Measurements from ENCODE around the gene SMAD6.

The SMAD6 gene

DNA sequence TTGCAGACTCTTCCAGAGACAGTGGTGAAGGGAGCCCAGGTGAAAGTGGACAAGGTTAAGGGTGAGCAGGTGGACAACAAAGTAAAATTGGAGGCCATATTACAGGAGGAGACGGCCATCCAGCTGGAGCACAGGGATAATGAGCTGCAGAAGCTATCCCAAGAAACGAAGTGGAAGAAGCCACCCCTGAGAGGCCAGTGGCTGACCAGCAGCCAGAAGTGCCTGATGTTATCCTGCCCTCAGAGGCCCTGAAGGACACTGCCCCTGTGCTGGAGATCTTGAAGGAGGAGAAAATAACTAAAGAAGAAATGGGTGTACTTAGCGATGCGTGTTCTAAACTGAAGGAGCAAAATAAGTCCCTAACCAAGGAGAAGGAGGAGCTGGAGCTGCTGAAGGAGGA lies 107.6 kb downstream of the SMAD6 start:
- TF ChIP-seq, protein P1, sequence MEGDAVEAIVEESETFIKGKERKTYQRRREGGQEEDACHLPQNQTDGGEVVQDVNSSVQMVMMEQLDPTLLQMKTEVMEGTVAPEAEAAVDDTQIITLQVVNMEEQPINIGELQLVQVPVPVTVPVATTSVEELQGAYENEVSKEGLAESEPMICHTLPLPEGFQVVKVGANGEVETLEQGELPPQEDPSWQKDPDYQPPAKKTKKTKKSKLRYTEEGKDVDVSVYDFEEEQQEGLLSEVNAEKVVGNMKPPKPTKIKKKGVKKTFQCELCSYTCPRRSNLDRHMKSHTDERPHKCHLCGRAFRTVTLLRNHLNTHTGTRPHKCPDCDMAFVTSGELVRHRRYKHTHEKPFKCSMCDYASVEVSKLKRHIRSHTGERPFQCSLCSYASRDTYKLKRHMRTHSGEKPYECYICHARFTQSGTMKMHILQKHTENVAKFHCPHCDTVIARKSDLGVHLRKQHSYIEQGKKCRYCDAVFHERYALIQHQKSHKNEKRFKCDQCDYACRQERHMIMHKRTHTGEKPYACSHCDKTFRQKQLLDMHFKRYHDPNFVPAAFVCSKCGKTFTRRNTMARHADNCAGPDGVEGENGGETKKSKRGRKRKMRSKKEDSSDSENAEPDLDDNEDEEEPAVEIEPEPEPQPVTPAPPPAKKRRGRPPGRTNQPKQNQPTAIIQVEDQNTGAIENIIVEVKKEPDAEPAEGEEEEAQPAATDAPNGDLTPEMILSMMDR (IDR thresholded peaks at IDR 0.05; ENCODE audit: extremely low read depth, insufficient read depth, missing control alignments) = no peak
- in situ Hi-C loops (cut with MboI; ENCODE audit: low pct_unique_long_range_greater_than_20kb, low sequenced_read_pairs, unreplicated experiment) = no loop called here
- no peak for DNase-seq (ENCODE audit: low spot score)

DNA sequence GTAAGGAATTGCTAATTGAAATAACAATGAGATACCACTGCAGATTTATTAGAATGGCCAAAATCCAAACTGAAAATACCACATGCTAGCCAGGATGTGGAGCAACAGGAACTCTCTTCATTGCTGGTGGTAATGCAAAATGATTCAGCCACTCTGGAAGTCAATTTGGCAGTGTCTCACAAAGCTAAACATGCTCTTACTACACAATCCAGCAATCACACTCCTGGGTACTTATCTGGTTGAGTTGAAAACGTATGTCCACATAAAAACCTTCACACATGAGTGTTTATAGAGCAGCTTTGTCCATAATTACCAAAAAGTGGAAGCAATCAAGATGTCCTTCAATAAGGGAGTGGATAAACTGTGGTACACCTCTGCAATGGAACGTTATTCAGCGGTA lies 113.3 kb downstream of the SMAD6 start:
- TF ChIP-seq, protein P1 (IDR thresholded peaks at IDR 0.05; ENCODE audit: extremely low read depth, insufficient read depth, missing control alignments) = no peak
- in situ Hi-C loops (cut with MboI; ENCODE audit: low pct_unique_long_range_greater_than_20kb, low sequenced_read_pairs, unreplicated experiment) = no loop called here
- DNase-seq (ENCODE audit: low spot score) = no peak

DNA sequence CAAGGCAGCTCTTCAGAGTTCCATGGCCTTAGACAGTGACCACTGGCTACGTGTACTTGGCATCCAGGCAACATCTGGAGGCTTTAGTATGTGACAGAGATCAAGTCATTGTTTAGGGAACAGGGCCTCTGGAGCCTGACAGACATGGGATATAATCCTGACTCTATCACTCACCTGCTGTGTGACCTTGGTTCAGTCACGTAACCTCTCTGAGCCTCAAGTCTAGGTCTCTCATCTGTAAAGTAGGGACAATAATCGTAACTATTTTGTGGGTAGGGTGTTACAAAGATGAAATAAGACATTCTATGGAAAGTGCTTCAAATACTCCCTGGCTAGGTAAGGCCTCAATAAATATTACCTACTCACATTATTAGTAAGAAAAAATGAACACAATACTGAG lies 114.2 kb downstream of the SMAD6 start:
- in situ Hi-C loops (cut with MboI; ENCODE audit: low pct_unique_long_range_greater_than_20kb, low sequenced_read_pairs, unreplicated experiment) = no loop called here
- TF ChIP-seq, protein P1 (IDR thresholded peaks at IDR 0.05; ENCODE audit: extremely low read depth, insufficient read depth, missing control alignments) = no peak
- DNase-seq (ENCODE audit: low spot score) = no peak

- in situ Hi-C loops (cut with MboI; ENCODE audit: low pct_unique_long_range_greater_than_20kb, low sequenced_read_pairs, unreplicated experiment) = no loop called here
- TF ChIP-seq, protein P1 (IDR thresholded peaks at IDR 0.05; ENCODE audit: extremely low read depth, insufficient read depth, missing control alignments) = no peak
- no peak for DNase-seq (ENCODE audit: low spot score)
Observed at GRCh38 chr15:66819084-66819483, 117.0 kb downstream of the SMAD6 start.

- DNase-seq (ENCODE audit: low spot score) = no peak
- TF ChIP-seq, protein P1 (IDR thresholded peaks at IDR 0.05; ENCODE audit: extremely low read depth, insufficient read depth, missing control alignments) = no peak
- in situ Hi-C loops (cut with MboI; ENCODE audit: low pct_unique_long_range_greater_than_20kb, low sequenced_read_pairs, unreplicated experiment) = no loop called here
Observed at GRCh38 chr15:66820481-66821176, 118.6 kb downstream of the SMAD6 start.

- DNase-seq (ENCODE audit: low spot score) = no peak
- TF ChIP-seq, protein P1 (IDR thresholded peaks at IDR 0.05; ENCODE audit: extremely low read depth, insufficient read depth, missing control alignments) = no peak
- in situ Hi-C loops (cut with MboI; ENCODE audit: low pct_unique_long_range_greater_than_20kb, low sequenced_read_pairs, unreplicated experiment) = no loop called here
Observed at GRCh38 chr15:66821307-66821706, 119.3 kb downstream of the SMAD6 start.
